Esophagus muscularis mucosa (tissue), 4 donors: ENCODE measurements around the gene RBM19. TPM values are rescaled to one million over a fixed set of nuclear protein-coding genes. Genes with fewer than 3 reads are reported as not detected.

Experiments used
- DNase-seq: peaks from one replicate; pipeline ENCODE4 v3.0.0-alpha.2; 2017; ENCODE audit errors: extremely low spot score
- H3K27ac ChIP-seq, 4 donors: fragments of 200-600 bp; sonication (generic); replicated peaks in 1 of 4; 1 replicate in 3 of 4; 2 replicates in 1 of 4; pipeline ENCODE4 v1.5.1; 2016 to 2019; ENCODE audit warnings: mild to moderate bottlenecking in 1 of 4
- H3K27me3 ChIP-seq, 4 donors: fragments of 200-600 bp; sonication (generic); one replicate each; pipeline versions ENCODE4 v1.5.1 to v1.6.0; 2016 to 2019
- H3K36me3 ChIP-seq, 4 donors: fragments of 200-600 bp; sonication (generic); one replicate each; pipeline ENCODE4 v1.5.1; 2016 to 2019
- H3K4me1 ChIP-seq, 4 donors: fragments of 200-600 bp; sonication (generic); one replicate each; pipeline ENCODE4 v1.5.1; 2016 to 2019
- H3K4me3 ChIP-seq, 4 donors: fragments of 200-600 bp; sonication (generic); 1 replicate in 2 of 4; 2 replicates in 2 of 4; pipeline ENCODE4 v1.5.1; 2016 to 2019; ENCODE audit warnings: mild to moderate bottlenecking in 4 of 4, moderate library complexity in 1 of 4
- H3K9me3 ChIP-seq, 4 donors: fragments of 200-600 bp; sonication (generic); 1 replicate in 3 of 4; 2 replicates in 1 of 4; pipeline ENCODE4 v1.5.1; 2016 to 2019
- CTCF ChIP-seq, 3 experiments: fragments of 200-600 bp in 2 of 3; fragments of 450-650 bp in 1 of 3; sonication (generic) in 2 of 3; IDR thresholded peaks; one replicate each; pipeline ENCODE4 v1.5.1; 2017 to 2019; ENCODE audit warnings: antibody characterized with exemption in 3 of 3, mild to moderate bottlenecking in 2 of 3, moderate library complexity in 1 of 3
- EP300 ChIP-seq: sonication (generic); formaldehyde crosslinking; IDR thresholded peaks from one replicate; pipeline ENCODE4 v1.6.1; 2017; ENCODE audit warnings: antibody characterized with exemption
- POLR2A ChIP-seq: fragments of 450-650 bp; IDR thresholded peaks from one replicate; pipeline ENCODE4 v1.6.1; 2017; ENCODE audit warnings: antibody characterized with exemption, moderate library complexity, mild to moderate bottlenecking, low read depth
- POLR2AphosphoS5 ChIP-seq, 2 donors: sonication (generic); formaldehyde crosslinking; IDR thresholded peaks; one replicate each; pipeline ENCODE4 v1.6.1; 2017; ENCODE audit warnings: antibody characterized with exemption in 2 of 2
- WGBS: methylation state at CpG from one replicate; pipeline ENCODE4 v1.1.5; 2018; 5-methylcytosine and 5-hydroxymethylcytosine counted together
- intact Hi-C: fragments of 100-400 bp; cut with DNase I; formaldehyde crosslinking; loops from one replicate; pipeline ENCODE4 v1.15.1; 2023
- total RNA-seq, 4 donors: library from RNA; depleted of rRNA; stranded (reverse); fragments of >200 nt; gene quantifications; one replicate each; pipeline versions ENCODE4 v1.1.0 to v1.2.1, GENCODE V29; 2016

Gene RBM19
- total RNA-seq, 4 donors from 2014 or later, result 26.7 to 40.0 (median 27.4) TPM

- TF ChIP-seq POLR2AphosphoS5 (IDR thresholded peaks at IDR 0.05), result no peak
- TF ChIP-seq CTCF (IDR thresholded peaks at IDR 0.05), result no peak
- no peak for TF ChIP-seq EP300
- no peak for TF ChIP-seq POLR2A
Observed at GRCh38 chr12:113804961-113805600, 161.0 kb downstream of the RBM19 start.

GRCh38 chr12:113803759-113804140 is 162.4 kb downstream of the RBM19 start:
- Histone ChIP-seq H3K4me1 (no peaks in the 10 kb centered on the region), H3K27me3 (no peaks in the 10 kb centered on the region), H3K27ac (no peak overlapping the region), H3K36me3 (no peaks in the 10 kb centered on the region), H3K4me3 (no peak overlapping the region), H3K9me3 (peaks cover 0 to 24% (median 10%) of the 10 kb centered on the region in 4 donors)
- no peak for DNase-seq
- TF ChIP-seq POLR2A (no peak), POLR2AphosphoS5 (IDR thresholded peaks at IDR 0.05) (no peak), CTCF (IDR thresholded peaks at IDR 0.05) (no peak), EP300 (no peak)
- intact Hi-C loops, result no loop called here
- WGBS, result 92% methylated on average over 3 of the region's 3 CpGs

More at GRCh38 chr12:113804961-113805600, 161.0 kb downstream of the RBM19 start:
- Histone ChIP-seq H3K27ac (no peak overlapping the region), H3K27me3 (no peaks in the 10 kb centered on the region), H3K36me3 (no peaks in the 10 kb centered on the region), H3K9me3 (peaks cover 0 to 24% (median 10%) of the 10 kb centered on the region in 4 donors), H3K4me3 (no peak overlapping the region), H3K4me1 (no peaks in the 10 kb centered on the region)
- intact Hi-C loops, result no loop called here
- 68% methylated on average over 16 of the region's 16 CpGs for WGBS
- no peak for DNase-seq

- 78% methylated on average over 19 of the region's 22 CpGs for WGBS
- intact Hi-C loops, result no loop called here
- no peak for TF ChIP-seq POLR2A
- TF ChIP-seq EP300, result no peak
- TF ChIP-seq CTCF (IDR thresholded peaks at IDR 0.05), result no peak
- TF ChIP-seq POLR2AphosphoS5 (IDR thresholded peaks at IDR 0.05), result no peak
Observed at GRCh38 chr12:113802966-113803758, 163.0 kb downstream of the RBM19 start.

GRCh38 chr12:113802000-113802749 is 163.9 kb downstream of the RBM19 start:
- H3K4me3 ChIP-seq, result no peak overlapping the region
- no peaks in the 10 kb centered on the region for H3K36me3 ChIP-seq
- no peak overlapping the region for H3K27ac ChIP-seq
- TF ChIP-seq CTCF (IDR thresholded peaks at IDR 0.05) (no peak), POLR2AphosphoS5 (IDR thresholded peaks at IDR 0.05) (no peak), POLR2A (no peak), EP300 (no peak)
- peaks cover 0 to 13% (median 7%) of the 10 kb centered on the region in 4 donors for H3K9me3 ChIP-seq
- 88% methylated on average over 17 of the region's 17 CpGs for WGBS
- intact Hi-C loops, result no loop called here
- H3K27me3 ChIP-seq, result no peaks in the 10 kb centered on the region
- DNase-seq, result no peak
- H3K4me1 ChIP-seq, result no peaks in the 10 kb centered on the region

More at GRCh38 chr12:113802966-113803758, 163.0 kb downstream of the RBM19 start:
- no peaks in the 10 kb centered on the region for H3K4me1 ChIP-seq
- no peak for DNase-seq
- no peaks in the 10 kb centered on the region for H3K27me3 ChIP-seq
- H3K36me3 ChIP-seq, result no peaks in the 10 kb centered on the region
- H3K4me3 ChIP-seq, result no peak overlapping the region
- peaks cover 0 to 23% (median 10%) of the 10 kb centered on the region in 4 donors for H3K9me3 ChIP-seq
- no peak overlapping the region for H3K27ac ChIP-seq
